ENCODE data around the gene SBF1. TPM values are rescaled to one million over a fixed set of nuclear protein-coding genes. Genes with fewer than 3 reads are reported as not detected.

The SBF1 gene
- total and polyA plus RNA-seq, 2 donors (not counting 1 experiment from before 2014, with no cell fraction given), result 110 to 254 TPM

DNA sequence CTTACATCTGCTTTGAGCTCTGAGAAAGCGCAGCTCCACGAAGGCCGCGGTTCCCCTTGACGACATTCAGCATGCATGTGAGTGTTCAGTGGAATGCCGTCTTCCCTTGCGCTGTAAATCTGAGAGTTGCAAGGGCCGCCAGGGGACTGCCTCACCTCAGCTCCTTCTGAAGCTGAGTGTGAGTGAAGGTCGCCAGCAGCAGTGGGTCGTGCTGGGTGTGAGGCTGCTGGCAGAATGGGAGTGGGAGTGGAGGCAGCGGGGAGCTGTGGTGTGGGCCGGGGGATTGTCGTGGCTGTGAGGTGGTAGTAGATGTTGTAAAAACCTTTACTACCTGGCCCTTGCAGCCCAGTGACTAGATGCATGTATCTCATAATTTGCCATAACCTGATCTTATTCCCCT is 66.5 kb downstream of the SBF1 start:
- no peak for TF ChIP-seq EZH2 (IDR thresholded peaks at IDR 0.05; ENCODE audit: borderline replicate concordance, insufficient read depth, low read depth, low read length, poor library complexity, severe bottlenecking)
- TF ChIP-seq, protein P1, sequence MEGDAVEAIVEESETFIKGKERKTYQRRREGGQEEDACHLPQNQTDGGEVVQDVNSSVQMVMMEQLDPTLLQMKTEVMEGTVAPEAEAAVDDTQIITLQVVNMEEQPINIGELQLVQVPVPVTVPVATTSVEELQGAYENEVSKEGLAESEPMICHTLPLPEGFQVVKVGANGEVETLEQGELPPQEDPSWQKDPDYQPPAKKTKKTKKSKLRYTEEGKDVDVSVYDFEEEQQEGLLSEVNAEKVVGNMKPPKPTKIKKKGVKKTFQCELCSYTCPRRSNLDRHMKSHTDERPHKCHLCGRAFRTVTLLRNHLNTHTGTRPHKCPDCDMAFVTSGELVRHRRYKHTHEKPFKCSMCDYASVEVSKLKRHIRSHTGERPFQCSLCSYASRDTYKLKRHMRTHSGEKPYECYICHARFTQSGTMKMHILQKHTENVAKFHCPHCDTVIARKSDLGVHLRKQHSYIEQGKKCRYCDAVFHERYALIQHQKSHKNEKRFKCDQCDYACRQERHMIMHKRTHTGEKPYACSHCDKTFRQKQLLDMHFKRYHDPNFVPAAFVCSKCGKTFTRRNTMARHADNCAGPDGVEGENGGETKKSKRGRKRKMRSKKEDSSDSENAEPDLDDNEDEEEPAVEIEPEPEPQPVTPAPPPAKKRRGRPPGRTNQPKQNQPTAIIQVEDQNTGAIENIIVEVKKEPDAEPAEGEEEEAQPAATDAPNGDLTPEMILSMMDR (IDR thresholded peaks at IDR 0.05), result no peak
- no peak overlapping the region for H3K27ac Mint-ChIP-seq
- Histone ChIP-seq H2AFZ (ENCODE audit: insufficient read depth, low read depth, low read length, poor library complexity, severe bottlenecking) (no peak overlapping the region), H3K4me2 (replicated peaks; ENCODE audit: low read depth, low read length, poor library complexity, severe bottlenecking) (no peak overlapping the region), H3K4me1 (ENCODE audit: control insufficient read depth in 2 of 2, insufficient read depth in 2 of 2, low read length in 2 of 2) (peaks cover 6 to 8% of the 10 kb centered on the region in 2 donors), H3K79me2 (ENCODE audit: control insufficient read depth, insufficient read depth, low read length) (peaks cover 11% of the 10 kb centered on the region), H3K36me3 (replicated peaks in 1 of 2; ENCODE audit: control extremely low read depth in 1 of 2, control insufficient read depth in 1 of 2, extremely low read depth in 1 of 2, insufficient read depth in 2 of 2, low read length in 1 of 2) (peaks cover 3 to 31% of the 10 kb centered on the region in 2 experiments), H3K9ac (ENCODE audit: low read length) (no peak overlapping the region), H3K27me3 (replicated peaks in 1 of 4; ENCODE audit: control extremely low read depth in 1 of 4, control insufficient read depth in 3 of 4, insufficient read depth in 4 of 4, low read length in 3 of 4) (no peaks in the 10 kb centered on the region), H3K27ac (ENCODE audit: low read length in 2 of 2) (no peak overlapping the region), H3K4me3 (ENCODE audit: control extremely low read depth in 1 of 5, extremely low read depth in 1 of 5, insufficient read depth in 1 of 5, low read depth in 2 of 5, low read length in 4 of 5) (no peak overlapping the region), H3K9me3 (ENCODE audit: control extremely low read depth in 1 of 3, control insufficient read depth in 2 of 3, insufficient read depth in 1 of 3, low read length in 2 of 3) (no peaks in the 10 kb centered on the region), H4K20me1 (ENCODE audit: control insufficient read depth, insufficient read depth, low read length, poor library complexity, severe bottlenecking) (peaks cover 18% of the 10 kb centered on the region)
- no peak for ATAC-seq (ENCODE audit: low read depth)
- no peaks in the 10 kb centered on the region for H3K27me3 Mint-ChIP-seq
- intact Hi-C loops (cut with micrococcal nuclease), result no loop called here
- no peak for DNase-seq
- WGBS (ENCODE audit: insufficient coverage), result 98% methylated on average over 8 of the region's 13 CpGs
- CTCF ChIA-PET, result interaction anchor here (0.7 kb wide), 1 partner anchor 9 kb away, joined by 3 read pairs; no protein-coding TSS in a partner anchor
- H3K4me3 Mint-ChIP-seq, result no peak overlapping the region
- POLR2A ChIA-PET, result no interaction called here
- no peaks in the 10 kb centered on the region for H3K9me3 Mint-ChIP-seq (ENCODE audit: insufficient read depth)
- H3K4me1 Mint-ChIP-seq, result peaks cover 7% of the 10 kb centered on the region

DNA sequence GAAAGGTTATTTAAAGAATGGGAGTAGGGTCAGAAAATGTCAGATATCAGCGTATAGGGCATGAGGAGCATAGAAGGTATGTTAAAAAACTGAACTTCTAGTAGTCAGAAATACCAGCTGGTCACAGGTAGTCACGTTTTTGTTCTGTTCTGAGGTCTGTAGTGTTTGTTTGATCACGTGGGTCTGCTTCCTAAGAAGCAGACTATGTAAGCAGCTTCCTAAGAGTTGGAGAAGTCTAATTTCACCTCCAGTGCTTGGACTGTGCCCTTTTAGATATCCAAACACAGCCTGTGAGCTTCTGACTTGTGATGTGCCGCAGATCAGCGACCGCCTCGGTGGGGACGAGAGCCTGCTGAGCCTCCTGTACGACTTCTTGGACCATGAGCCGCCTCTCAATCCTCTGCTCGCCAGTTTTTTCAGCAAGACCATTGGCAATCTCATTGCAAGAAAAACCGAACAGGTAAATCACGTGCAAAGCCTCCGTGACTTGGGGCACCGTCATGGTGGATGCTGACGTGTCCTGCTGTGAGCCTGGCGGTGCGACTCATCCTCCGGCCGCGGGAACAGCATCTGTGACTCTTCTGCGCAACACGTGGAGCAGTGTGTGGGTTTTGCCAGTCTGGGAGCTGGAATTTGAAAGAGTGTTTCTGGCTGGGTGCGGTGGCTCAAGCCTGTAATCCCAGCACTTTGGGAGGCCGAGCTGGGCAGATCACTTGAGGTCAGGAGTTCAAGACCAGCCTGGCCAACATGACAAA is 68.2 kb downstream of the SBF1 start:
- Histone ChIP-seq H3K79me2 (ENCODE audit: control insufficient read depth, insufficient read depth, low read length) (peaks cover 26% of the 10 kb centered on the region), H3K27ac (ENCODE audit: low read length in 2 of 2) (no peak overlapping the region), H3K36me3 (replicated peaks in 1 of 2; ENCODE audit: control extremely low read depth in 1 of 2, control insufficient read depth in 1 of 2, extremely low read depth in 1 of 2, insufficient read depth in 2 of 2, low read length in 1 of 2) (peaks cover 3 to 35% of the 10 kb centered on the region in 2 experiments), H3K4me3 (ENCODE audit: control extremely low read depth in 1 of 5, extremely low read depth in 1 of 5, insufficient read depth in 1 of 5, low read depth in 2 of 5, low read length in 4 of 5) (no peak overlapping the region), H3K9me3 (ENCODE audit: control extremely low read depth in 1 of 3, control insufficient read depth in 2 of 3, insufficient read depth in 1 of 3, low read length in 2 of 3) (no peaks in the 10 kb centered on the region), H3K9ac (ENCODE audit: low read length) (no peak overlapping the region), H3K27me3 (replicated peaks in 1 of 4; ENCODE audit: control extremely low read depth in 1 of 4, control insufficient read depth in 3 of 4, insufficient read depth in 4 of 4, low read length in 3 of 4) (no peaks in the 10 kb centered on the region), H3K4me2 (replicated peaks; ENCODE audit: low read depth, low read length, poor library complexity, severe bottlenecking) (no peak overlapping the region), H2AFZ (ENCODE audit: insufficient read depth, low read depth, low read length, poor library complexity, severe bottlenecking) (no peak overlapping the region), H4K20me1 (ENCODE audit: control insufficient read depth, insufficient read depth, low read length, poor library complexity, severe bottlenecking) (peaks cover 32% of the 10 kb centered on the region), H3K4me1 (ENCODE audit: control insufficient read depth in 2 of 2, insufficient read depth in 2 of 2, low read length in 2 of 2) (peaks cover 10 to 16% of the 10 kb centered on the region in 2 donors)
- DNase-seq (no peak), ATAC-seq (ENCODE audit: low read depth) (no peak)
- Mint-ChIP-seq H3K4me3 (no peak overlapping the region), H3K27ac (no peak overlapping the region), H3K9me3 (ENCODE audit: insufficient read depth) (no peaks in the 10 kb centered on the region), H3K4me1 (peaks cover 10% of the 10 kb centered on the region), H3K27me3 (no peaks in the 10 kb centered on the region)
- TF ChIP-seq, protein P1 (IDR thresholded peaks at IDR 0.05), result no peak
- no peak for TF ChIP-seq EZH2 (IDR thresholded peaks at IDR 0.05; ENCODE audit: borderline replicate concordance, insufficient read depth, low read depth, low read length, poor library complexity, severe bottlenecking)
- intact Hi-C loops (cut with micrococcal nuclease), result no loop called here
- POLR2A ChIA-PET, result no interaction called here
- WGBS (ENCODE audit: insufficient coverage), result 98% methylated on average over 23 of the region's 25 CpGs
- CTCF ChIA-PET, result interaction anchor here (1.4 kb wide), 1 partner anchor 91 kb away, joined by 3 read pairs; no protein-coding TSS in a partner anchor

All from B cell (primary cell).